Testis (tissue), 3 donors: ENCODE measurements around the gene GRHL3. TPM values are rescaled to one million over a fixed set of nuclear protein-coding genes. Genes with fewer than 3 reads are reported as not detected.

Experiments used
- DNase-seq: peaks from one replicate; pipeline ENCODE4 v3.0.0-alpha.2; 2019
- H3K27ac ChIP-seq, 2 donors: fragments of 200-600 bp; sonication (generic); one replicate each; pipeline ENCODE4 v1.5.1; 2019
- H3K27me3 ChIP-seq: fragments of 200-600 bp; sonication (generic); one replicate; pipeline ENCODE4 v1.5.1; 2019
- H3K36me3 ChIP-seq: fragments of 200-600 bp; sonication (generic); one replicate; pipeline ENCODE4 v1.5.1; 2017; ENCODE audit warnings: low read depth; ENCODE audit errors: missing control alignments
- H3K4me1 ChIP-seq: fragments of 200-600 bp; sonication (generic); one replicate; pipeline ENCODE4 v1.5.1; 2019
- H3K4me3 ChIP-seq, 2 donors: fragments of 200-600 bp; sonication (generic); one replicate each; pipeline ENCODE4 v1.5.1; 2017 to 2019
- H3K9me3 ChIP-seq: fragments of 200-600 bp; sonication (generic); one replicate; pipeline ENCODE4 v1.5.1; 2017
- POLR2A ChIP-seq: fragments of 450-650 bp; IDR thresholded peaks from one replicate; pipeline ENCODE4 v1.6.1; 2017; ENCODE audit warnings: antibody characterized with exemption, mild to moderate bottlenecking, moderate library complexity
- WGBS, 2 donors: methylation state at CpG; one replicate each; pipeline ENCODE4 v1.1.5; 2018; 5-methylcytosine and 5-hydroxymethylcytosine counted together
- intact Hi-C: fragments of 100-400 bp; cut with DNase I; formaldehyde crosslinking; loops from one replicate; pipeline ENCODE4 v1.15.1; 2023; ENCODE audit warnings: low total_unique reads
- polyA plus RNA-seq: library from polyadenylated mRNA; stranded (reverse); fragments of 350-450 nt; fragmentation: Illumina TruSeq; extraction: RNeasy Lipid Tissue Mini Kit (QIAGEN cat#74804); gene quantifications from one replicate; pipeline ENCODE4 v1.2.3, GENCODE V29; 2014; ENCODE audit warnings: low read depth, low replicate concordance; ENCODE audit not compliant: insufficient read depth
- total RNA-seq, 2 donors: library from RNA; depleted of rRNA; stranded (reverse); fragments of >200 nt; gene quantifications; one replicate each; pipeline ENCODE4 v1.2.3, GENCODE V29; 2016
- TF ChIP-seq, protein P1 (sequence below), 3 experiments: fragments of 450-650 bp in 2 of 3; fragments of 200-600 bp in 1 of 3; sonication (generic) in 1 of 3; IDR thresholded peaks; one replicate each; pipeline ENCODE4 v1.5.1; 2016 to 2019; ENCODE audit warnings: antibody characterized with exemption in 3 of 3, mild to moderate bottlenecking in 2 of 3, moderate library complexity in 1 of 3

Gene GRHL3
- total and polyA plus RNA-seq, 3 donors from 2014 or later, result 2.7 to 9.5 (median 3.2) TPM

DNA sequence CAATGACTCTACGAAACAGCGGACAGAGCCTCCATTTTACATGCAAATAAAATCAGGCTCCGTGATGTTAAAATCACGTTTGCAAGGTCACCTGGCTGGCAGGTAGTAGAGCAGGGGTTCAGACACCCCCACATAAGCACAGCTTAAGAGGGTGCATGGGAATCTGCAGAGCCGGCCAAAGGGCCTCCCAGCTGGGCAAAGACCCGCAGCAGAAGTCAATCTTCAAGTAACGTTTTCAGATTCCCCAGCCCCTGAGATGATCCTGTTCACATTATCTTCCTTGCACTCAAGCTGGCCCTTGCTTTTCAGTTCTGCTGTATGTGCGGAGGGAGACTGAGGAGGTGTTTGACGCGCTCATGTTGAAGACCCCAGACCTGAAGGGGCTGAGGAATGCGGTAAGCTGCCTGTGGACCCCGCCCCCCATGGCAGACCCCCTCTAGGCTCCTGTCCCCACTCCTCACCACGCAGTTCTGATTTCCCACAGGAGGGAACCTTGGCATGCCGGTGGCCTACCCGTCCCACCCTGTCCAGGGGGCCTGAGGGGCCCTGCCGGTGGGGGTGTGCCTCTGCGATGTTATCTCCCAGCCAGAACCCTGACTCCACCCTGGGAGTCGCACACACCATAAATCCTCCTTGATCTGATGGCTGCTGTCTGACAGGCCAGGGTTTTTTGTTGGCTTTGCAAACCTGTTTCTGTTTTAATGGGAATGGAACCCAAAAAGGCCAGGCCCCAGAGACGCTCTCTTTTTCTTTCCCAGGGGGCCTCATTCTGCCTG, 28.2 kb downstream of the GRHL3 start:
- WGBS, 2 donors, result 71 to 77% methylated on average over 16 to 19 of the region's 19 CpGs
- no peaks in the 10 kb centered on the region for H3K4me1 ChIP-seq
- TF ChIP-seq POLR2A, result no peak
- TF ChIP-seq, protein P1, sequence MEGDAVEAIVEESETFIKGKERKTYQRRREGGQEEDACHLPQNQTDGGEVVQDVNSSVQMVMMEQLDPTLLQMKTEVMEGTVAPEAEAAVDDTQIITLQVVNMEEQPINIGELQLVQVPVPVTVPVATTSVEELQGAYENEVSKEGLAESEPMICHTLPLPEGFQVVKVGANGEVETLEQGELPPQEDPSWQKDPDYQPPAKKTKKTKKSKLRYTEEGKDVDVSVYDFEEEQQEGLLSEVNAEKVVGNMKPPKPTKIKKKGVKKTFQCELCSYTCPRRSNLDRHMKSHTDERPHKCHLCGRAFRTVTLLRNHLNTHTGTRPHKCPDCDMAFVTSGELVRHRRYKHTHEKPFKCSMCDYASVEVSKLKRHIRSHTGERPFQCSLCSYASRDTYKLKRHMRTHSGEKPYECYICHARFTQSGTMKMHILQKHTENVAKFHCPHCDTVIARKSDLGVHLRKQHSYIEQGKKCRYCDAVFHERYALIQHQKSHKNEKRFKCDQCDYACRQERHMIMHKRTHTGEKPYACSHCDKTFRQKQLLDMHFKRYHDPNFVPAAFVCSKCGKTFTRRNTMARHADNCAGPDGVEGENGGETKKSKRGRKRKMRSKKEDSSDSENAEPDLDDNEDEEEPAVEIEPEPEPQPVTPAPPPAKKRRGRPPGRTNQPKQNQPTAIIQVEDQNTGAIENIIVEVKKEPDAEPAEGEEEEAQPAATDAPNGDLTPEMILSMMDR (IDR thresholded peaks at IDR 0.05), result no peak
- H3K4me3 ChIP-seq, result no peak overlapping the region
- H3K27me3 ChIP-seq, result no peaks in the 10 kb centered on the region
- intact Hi-C loops, result no loop called here
- no peak for DNase-seq
- no peak overlapping the region for H3K27ac ChIP-seq
- H3K9me3 ChIP-seq, result no peaks in the 10 kb centered on the region
- H3K36me3 ChIP-seq, result no peaks in the 10 kb centered on the region

DNA sequence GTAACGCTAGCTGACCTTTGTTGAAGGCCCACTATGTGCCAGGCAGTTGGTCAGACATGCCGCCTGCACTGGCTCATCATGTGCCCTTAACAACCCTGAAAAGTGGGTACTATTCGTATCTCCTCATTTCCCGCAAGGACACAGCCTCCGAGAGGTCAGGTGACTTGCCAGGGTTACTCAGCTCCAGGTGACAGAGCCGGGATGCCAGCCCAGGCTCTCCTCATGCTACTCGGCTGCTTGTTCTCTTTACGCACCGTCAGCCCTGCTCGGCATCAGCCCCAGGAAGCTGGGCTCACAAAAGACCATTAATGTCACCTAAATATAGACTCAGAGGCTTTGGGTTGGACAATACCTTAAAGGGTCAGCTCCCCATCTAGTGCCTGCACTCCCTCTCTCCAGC, 29.0 kb downstream of the GRHL3 start:
- 90 to 92% methylated on average over 10 of the region's 10 CpGs for WGBS, 2 donors
- Histone ChIP-seq H3K4me3 (no peak overlapping the region), H3K4me1 (no peaks in the 10 kb centered on the region), H3K27ac (no peak overlapping the region), H3K9me3 (no peaks in the 10 kb centered on the region), H3K27me3 (no peaks in the 10 kb centered on the region), H3K36me3 (no peaks in the 10 kb centered on the region)
- DNase-seq, result no peak
- intact Hi-C loops, result no loop called here
- TF ChIP-seq POLR2A, result no peak
- TF ChIP-seq, protein P1 (IDR thresholded peaks at IDR 0.05), result no peak

DNA sequence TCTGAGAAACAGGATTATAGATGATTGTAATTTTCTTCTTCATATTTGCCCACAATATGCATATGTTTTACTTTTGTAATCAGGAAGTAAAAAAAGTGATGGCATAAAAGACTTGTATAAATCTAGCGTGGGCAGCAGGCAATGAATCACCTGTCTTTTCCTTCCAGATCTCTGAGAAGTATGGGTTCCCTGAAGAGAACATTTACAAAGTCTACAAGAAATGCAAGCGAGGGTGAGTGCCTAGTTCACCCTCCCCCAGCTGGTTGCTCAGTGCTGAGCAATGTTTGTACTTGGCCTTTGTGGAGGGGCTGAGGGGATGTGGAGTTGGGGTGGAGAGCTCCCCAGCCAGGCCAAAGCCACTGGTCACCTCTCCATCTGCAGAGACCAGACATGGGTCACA, 30.7 kb downstream of the GRHL3 start:
- Histone ChIP-seq H3K4me1 (no peaks in the 10 kb centered on the region), H3K27ac (no peak overlapping the region), H3K9me3 (no peaks in the 10 kb centered on the region), H3K4me3 (no peak overlapping the region), H3K36me3 (no peaks in the 10 kb centered on the region), H3K27me3 (no peaks in the 10 kb centered on the region)
- intact Hi-C loops, result no loop called here
- TF ChIP-seq, protein P1 (IDR thresholded peaks at IDR 0.05), result no peak
- TF ChIP-seq POLR2A, result no peak
- no peak for DNase-seq
- WGBS, 2 donors, result 86 to 92% methylated on average over 2 of the region's 2 CpGs

DNA sequence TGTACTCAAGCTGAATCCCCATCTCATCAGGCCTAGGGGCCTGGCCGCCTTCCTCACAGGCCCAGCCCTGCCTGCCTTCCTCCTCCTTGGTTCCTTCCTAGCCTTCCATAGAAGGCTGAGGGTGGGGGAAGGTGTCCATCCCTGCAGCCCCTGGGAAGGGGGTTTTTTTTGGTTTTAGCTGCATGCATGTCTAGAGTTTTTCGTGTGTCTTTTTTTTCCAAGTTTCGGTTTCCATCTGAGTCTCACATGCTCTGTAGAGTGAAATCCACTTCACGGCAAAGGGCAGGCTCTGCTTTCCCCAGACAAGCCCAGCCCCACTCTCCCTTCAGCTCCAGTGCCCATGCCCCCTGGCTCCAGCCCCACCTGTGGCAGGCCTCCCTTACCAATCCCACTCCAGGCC, 32.1 kb downstream of the GRHL3 start:
- Histone ChIP-seq H3K9me3 (no peaks in the 10 kb centered on the region), H3K27me3 (no peaks in the 10 kb centered on the region), H3K36me3 (no peaks in the 10 kb centered on the region), H3K4me1 (no peaks in the 10 kb centered on the region), H3K4me3 (no peak overlapping the region), H3K27ac (no peak overlapping the region)
- TF ChIP-seq, protein P1 (IDR thresholded peaks at IDR 0.05), result no peak
- TF ChIP-seq POLR2A, result no peak
- DNase-seq, result no peak
- intact Hi-C loops, result no loop called here
- 86 to 91% methylated on average over 4 of the region's 4 CpGs for WGBS, 2 donors
